ENCODE results near the gene DNAH10. TPM values are rescaled to one million over a fixed set of nuclear protein-coding genes. Genes with fewer than 3 reads are reported as not detected.

The DNAH10 gene
- total RNA-seq, 1 experiment from 2014 or later: 0.09 TPM

- no peaks in the 10 kb centered on the region; the same call in 1 of the 2 replicates for H3K27me3 Mint-ChIP-seq (ENCODE audit: low read depth)
Measured at GRCh38 chr12:123858176-123858575, 96.1 kb downstream of the DNAH10 start.

DNA sequence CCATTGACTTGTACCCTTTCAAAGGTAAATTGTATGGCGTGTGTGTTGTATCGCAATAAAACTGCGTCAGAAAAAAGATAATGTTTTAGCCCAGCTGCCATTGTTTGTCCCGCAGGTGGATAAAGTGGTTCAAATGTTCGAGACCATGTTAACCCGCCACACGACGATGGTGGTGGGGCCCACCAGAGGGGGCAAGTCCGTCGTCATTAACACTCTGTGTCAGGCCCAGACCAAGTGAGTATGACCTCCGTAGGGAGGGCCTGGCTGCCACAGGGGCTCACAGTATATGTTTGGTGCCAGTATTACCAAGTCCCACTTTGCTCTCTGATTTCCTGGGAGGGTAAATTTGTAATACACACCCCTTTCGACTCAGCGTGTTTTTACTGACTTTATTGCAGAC lies 96.9 kb downstream of the DNAH10 start:
- H3K9me3 Mint-ChIP-seq: no peaks in the 10 kb centered on the region
- no peak overlapping the region for H3K4me3 Mint-ChIP-seq
- H3K36me3 Mint-ChIP-seq: no peaks in the 10 kb centered on the region
- DNase-seq (ENCODE audit: low spot score) (peak; percentile 44), ATAC-seq (peak; percentile 87)
- H3K27me3 Mint-ChIP-seq (ENCODE audit: low read depth): no peaks in the 10 kb centered on the region; the same call in 1 of the 2 replicates
- H3K27ac Mint-ChIP-seq: no peak overlapping the region
- H3K4me1 Mint-ChIP-seq: no peaks in the 10 kb centered on the region
- ChIA-PET CTCF (interaction anchor here (1.3 kb wide), 1 partner anchor 86 kb away, joined by 4 read pairs; no protein-coding TSS in a partner anchor), POLR2A (no interaction called here)
- TF ChIP-seq JAZF1 (CRISPR knock-in tag; IDR thresholded peaks at IDR 0.05): no peak
- TF ChIP-seq, protein P1, sequence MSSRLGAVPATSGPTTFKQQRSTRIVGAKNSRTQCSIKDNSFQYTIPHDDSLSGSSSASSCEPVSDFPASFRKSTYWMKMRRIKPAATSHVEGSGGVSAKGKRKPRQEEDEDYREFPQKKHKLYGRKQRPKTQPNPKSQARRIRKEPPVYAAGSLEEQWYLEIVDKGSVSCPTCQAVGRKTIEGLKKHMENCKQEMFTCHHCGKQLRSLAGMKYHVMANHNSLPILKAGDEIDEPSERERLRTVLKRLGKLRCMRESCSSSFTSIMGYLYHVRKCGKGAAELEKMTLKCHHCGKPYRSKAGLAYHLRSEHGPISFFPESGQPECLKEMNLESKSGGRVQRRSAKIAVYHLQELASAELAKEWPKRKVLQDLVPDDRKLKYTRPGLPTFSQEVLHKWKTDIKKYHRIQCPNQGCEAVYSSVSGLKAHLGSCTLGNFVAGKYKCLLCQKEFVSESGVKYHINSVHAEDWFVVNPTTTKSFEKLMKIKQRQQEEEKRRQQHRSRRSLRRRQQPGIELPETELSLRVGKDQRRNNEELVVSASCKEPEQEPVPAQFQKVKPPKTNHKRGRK (CRISPR knock-in tag; IDR thresholded peaks at IDR 0.05; ENCODE audit: borderline replicate concordance): no peak
- TF ChIP-seq ZBTB21 (CRISPR knock-in tag; IDR thresholded peaks at IDR 0.05; ENCODE audit: borderline replicate concordance): no peak
- no peak for TF ChIP-seq ATF1 (CRISPR knock-in tag; IDR thresholded peaks at IDR 0.05)
- TF ChIP-seq GTF2I (CRISPR knock-in tag; conservative IDR thresholded peaks at IDR 0.05): no peak
- no peak for TF ChIP-seq NR2C2 (CRISPR knock-in tag; IDR thresholded peaks at IDR 0.05)
- TF ChIP-seq CTCF (IDR thresholded peaks at IDR 0.05): no peak
- no peak for TF ChIP-seq ZNF671 (CRISPR knock-in tag; IDR thresholded peaks at IDR 0.05)
- TF ChIP-seq SOX15 (CRISPR knock-in tag; IDR thresholded peaks at IDR 0.05): no peak

More at GRCh38 chr12:123858176-123858575, 96.1 kb downstream of the DNAH10 start:
- no peak for ATAC-seq
- Mint-ChIP-seq H3K4me1 (no peaks in the 10 kb centered on the region), H3K36me3 (no peaks in the 10 kb centered on the region), H3K27ac (no peak overlapping the region), H3K9me3 (no peaks in the 10 kb centered on the region), H3K4me3 (no peak overlapping the region)
- CTCF ChIA-PET: interaction anchor here (0.6 to 1.3 kb wide), 2 partner anchors 87 to 137 kb away, joined by 3 to 4 read pairs; no protein-coding TSS in a partner anchor
- POLR2A ChIA-PET: no interaction called here
- TF ChIP-seq PRDM15 (CRISPR knock-in tag; IDR thresholded peaks at IDR 0.05) (no peak), ZNF416 (CRISPR knock-in tag; IDR thresholded peaks at IDR 0.05) (no peak), NFATC4 (CRISPR knock-in tag; IDR thresholded peaks at IDR 0.05) (no peak), IRF1 (CRISPR knock-in tag; IDR thresholded peaks at IDR 0.05) (no peak), MXD4 (CRISPR knock-in tag; IDR thresholded peaks at IDR 0.05; ENCODE audit: borderline replicate concordance) (no peak)
- TF ChIP-seq, protein P2, sequence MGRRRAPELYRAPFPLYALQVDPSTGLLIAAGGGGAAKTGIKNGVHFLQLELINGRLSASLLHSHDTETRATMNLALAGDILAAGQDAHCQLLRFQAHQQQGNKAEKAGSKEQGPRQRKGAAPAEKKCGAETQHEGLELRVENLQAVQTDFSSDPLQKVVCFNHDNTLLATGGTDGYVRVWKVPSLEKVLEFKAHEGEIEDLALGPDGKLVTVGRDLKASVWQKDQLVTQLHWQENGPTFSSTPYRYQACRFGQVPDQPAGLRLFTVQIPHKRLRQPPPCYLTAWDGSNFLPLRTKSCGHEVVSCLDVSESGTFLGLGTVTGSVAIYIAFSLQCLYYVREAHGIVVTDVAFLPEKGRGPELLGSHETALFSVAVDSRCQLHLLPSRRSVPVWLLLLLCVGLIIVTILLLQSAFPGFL (CRISPR knock-in tag; IDR thresholded peaks at IDR 0.05; ENCODE audit: borderline replicate concordance): no peak
- TF ChIP-seq, protein P3, sequence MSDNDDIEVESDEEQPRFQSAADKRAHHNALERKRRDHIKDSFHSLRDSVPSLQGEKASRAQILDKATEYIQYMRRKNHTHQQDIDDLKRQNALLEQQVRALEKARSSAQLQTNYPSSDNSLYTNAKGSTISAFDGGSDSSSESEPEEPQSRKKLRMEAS (CRISPR knock-in tag; IDR thresholded peaks at IDR 0.05): no peak
- TF ChIP-seq, protein P4, sequence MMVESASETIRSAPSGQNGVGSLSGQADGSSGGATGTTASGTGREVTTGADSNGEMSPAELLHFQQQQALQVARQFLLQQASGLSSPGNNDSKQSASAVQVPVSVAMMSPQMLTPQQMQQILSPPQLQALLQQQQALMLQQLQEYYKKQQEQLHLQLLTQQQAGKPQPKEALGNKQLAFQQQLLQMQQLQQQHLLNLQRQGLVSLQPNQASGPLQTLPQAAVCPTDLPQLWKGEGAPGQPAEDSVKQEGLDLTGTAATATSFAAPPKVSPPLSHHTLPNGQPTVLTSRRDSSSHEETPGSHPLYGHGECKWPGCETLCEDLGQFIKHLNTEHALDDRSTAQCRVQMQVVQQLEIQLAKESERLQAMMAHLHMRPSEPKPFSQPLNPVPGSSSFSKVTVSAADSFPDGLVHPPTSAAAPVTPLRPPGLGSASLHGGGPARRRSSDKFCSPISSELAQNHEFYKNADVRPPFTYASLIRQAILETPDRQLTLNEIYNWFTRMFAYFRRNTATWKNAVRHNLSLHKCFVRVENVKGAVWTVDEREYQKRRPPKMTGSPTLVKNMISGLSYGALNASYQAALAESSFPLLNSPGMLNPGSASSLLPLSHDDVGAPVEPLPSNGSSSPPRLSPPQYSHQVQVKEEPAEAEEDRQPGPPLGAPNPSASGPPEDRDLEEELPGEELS (CRISPR knock-in tag; IDR thresholded peaks at IDR 0.05): no peak
- no peak for DNase-seq (ENCODE audit: low spot score)
